ENCODE results near the gene TDRD12.
"Not testable (repeated sequence)": the region's sequence is repeated elsewhere in the genome, so short reads cannot be mapped to it uniquely, and the experiment has no call there.

TDRD12 gene

DNA sequence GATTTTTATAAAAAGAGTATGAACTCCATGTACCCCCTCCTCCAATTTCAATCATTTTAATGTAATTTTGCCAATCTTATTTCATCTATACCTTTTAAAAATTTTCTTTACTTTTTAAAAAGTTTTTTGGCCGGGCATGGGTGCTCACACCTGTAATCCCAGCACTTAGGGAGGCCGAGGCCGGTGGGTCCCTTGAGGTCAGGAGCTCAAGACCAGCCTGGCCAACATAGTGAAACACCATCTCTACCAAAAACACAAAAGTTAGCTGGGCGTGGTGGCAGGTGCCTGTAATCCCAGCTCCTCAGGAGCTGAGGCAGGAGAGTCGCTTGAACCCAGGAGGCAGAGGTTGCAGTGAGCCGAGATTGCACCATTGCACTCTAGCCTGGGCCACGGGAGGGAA is 113.8 kb downstream of the TDRD12 start:
- DNase-seq = not testable (repeated sequence)

- DNase-seq = no peak
These were observed 118.0 kb downstream of the TDRD12 start for GRCh38 chr19:32837531-32837930.

DNA sequence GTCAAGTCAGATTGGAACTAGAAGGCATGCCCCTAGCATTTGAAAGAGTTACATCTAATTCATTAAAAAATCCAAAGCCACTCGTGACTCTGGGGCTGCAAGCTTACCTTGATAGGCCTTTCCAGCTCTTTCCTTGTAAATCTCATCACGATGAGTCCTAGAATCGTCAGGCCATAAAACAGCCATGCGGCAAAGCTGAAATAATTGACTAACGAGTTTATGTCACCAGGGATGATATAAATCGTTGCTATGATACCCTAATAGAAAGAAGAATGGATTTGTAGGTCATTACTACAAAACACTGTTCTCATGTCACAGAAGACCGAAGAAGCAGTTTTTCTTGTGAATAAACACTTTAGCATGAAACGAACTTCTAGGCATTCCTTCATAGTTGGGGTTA is 122.5 kb downstream of the TDRD12 start:
- no peak for DNase-seq

- no peak for DNase-seq
These were observed 124.2 kb downstream of the TDRD12 start for GRCh38 chr19:32843716-32844245.

GRCh38 chr19:32848035-32848434 is 128.5 kb downstream of the TDRD12 start:
- not testable (repeated sequence) for DNase-seq

GRCh38 chr19:32852216-32852615 is 132.6 kb downstream of the TDRD12 start:
- no peak for DNase-seq

DNA sequence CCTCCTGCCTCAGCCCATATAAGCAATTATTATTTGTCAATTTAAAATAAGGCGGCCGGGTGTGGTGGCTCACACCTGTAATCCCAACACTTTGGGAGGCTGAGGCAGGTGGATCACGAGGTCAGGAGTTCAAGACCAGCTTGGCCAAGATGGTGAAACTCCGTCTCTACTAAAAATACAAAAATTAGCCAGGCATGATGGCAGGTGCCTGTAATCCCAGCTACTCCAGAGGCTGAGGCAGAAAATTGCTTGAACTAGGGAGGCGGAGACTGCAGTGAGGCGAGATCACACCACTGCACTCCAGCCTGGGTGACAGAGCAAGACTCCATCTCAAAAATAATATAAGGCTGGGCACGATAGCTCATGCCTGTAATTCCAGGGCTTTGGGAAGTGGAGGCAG is 137.3 kb downstream of the TDRD12 start:
- not testable (repeated sequence) for DNase-seq

DNA sequence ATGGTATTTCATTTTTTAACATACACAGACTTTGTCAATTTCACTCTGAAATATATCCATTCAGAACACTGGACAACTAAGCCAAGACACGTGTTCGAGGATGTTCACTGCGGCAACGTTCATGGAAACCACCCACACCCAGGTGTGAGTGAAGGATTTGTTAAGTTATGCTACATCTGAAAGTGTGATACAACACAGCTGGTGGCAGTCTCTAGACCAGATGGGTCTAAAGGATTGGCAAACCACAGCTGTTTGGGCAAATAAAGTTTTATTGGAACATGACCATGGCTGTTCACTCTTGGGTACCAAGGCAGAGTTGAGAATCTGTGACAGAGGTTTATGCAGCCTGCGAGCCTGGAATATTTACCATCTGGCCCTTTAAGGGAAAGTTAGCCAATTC is 138.0 kb downstream of the TDRD12 start:
- DNase-seq = no peak

GRCh38 chr19:32858155-32858554 is 138.6 kb downstream of the TDRD12 start:
- no peak for DNase-seq

DNA sequence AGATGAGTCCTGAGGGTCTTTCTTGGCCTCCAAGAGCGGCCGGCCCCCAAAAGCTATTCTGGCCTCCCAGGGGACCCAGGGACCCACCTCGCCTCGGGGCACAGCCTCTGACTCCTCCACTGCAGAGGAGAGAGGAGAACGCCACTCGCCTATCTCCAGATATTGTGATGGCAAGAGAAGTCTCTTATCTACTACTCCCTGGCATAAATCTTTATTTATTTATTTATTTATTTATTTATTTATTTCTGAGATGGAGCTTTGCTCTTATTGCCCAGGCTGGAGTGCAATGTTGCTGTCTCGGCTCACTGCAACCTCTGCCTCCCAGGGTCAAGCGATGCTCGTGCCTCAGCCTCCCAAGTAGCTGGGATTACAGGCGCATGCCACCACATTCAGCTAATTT is 139.0 kb downstream of the TDRD12 start:
- DNase-seq = no peak

- DNase-seq = no peak
These were observed 140.0 kb downstream of the TDRD12 start for GRCh38 chr19:32859591-32859990.

- DNase-seq = no peak
These were observed 142.0 kb downstream of the TDRD12 start for GRCh38 chr19:32861596-32861995.

GRCh38 chr19:32862173-32862572 is 142.6 kb downstream of the TDRD12 start:
- no peak for DNase-seq

GRCh38 chr19:32862741-32863140 is 143.2 kb downstream of the TDRD12 start:
- DNase-seq = no peak

DNA sequence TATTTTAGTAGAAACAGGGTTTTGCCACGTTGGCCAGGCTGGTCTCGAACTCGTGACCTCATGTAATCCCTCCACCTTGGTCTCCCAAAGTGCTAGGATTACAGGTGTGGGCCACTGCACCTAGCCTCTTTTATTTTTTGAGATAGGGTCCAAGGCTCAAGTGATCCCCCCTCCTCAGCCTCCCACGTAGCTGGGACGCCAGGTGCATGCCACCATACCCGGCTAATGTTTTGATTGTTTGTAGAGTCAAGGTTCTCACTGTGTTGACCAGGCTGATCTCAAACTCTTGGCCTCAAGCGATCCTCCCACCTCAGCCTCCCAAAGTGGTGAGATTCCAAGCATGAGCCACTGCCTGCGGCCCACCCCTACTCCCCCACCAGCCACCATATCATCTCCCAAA is 143.7 kb downstream of the TDRD12 start:
- DNase-seq = no peak

- DNase-seq = no peak
These were observed 144.3 kb downstream of the TDRD12 start for GRCh38 chr19:32863841-32864240.

DNA sequence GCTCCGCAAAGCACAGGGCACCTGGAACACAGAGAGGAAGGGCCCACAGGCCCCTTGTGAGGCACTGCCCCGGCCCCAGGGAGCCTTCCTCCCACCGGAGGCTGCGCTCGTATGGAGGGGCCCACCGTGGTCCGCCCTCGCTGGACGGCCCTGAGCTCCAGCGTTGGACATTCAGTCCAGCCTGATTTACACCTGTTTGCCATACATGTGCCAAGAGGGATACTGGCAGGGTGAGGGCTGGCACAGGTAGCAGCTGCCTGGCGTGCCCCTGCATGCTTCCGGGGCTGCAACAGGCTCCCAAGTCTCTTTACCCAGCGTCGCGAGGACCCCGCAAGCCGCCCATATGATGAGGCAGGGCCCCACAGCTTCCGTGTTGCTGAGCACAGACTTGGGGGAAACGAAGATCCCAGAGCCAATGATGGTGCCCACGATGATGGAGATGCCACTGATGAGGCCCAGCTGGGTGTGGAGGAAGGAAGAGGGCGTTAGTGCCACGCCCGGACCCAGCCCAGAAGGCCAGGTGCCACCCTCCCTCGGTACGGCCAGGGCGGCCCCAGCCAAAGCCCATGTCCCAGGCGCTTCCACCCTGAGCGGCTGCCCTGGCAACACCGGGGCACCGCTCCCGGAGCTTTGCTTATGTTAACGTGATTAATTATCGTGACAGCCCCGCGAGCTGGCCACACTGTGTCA is 144.9 kb downstream of the TDRD12 start:
- no peak for DNase-seq

GRCh38 chr19:32865326-32865725 is 145.8 kb downstream of the TDRD12 start:
- no peak for DNase-seq

GRCh38 chr19:32866061-32866460 is 146.5 kb downstream of the TDRD12 start:
- no peak for DNase-seq

GRCh38 chr19:32866564-32867265 is 147.1 kb downstream of the TDRD12 start:
- no peak for DNase-seq

- not testable (repeated sequence) for DNase-seq
These were observed 147.9 kb downstream of the TDRD12 start for GRCh38 chr19:32867436-32867835.

DNA sequence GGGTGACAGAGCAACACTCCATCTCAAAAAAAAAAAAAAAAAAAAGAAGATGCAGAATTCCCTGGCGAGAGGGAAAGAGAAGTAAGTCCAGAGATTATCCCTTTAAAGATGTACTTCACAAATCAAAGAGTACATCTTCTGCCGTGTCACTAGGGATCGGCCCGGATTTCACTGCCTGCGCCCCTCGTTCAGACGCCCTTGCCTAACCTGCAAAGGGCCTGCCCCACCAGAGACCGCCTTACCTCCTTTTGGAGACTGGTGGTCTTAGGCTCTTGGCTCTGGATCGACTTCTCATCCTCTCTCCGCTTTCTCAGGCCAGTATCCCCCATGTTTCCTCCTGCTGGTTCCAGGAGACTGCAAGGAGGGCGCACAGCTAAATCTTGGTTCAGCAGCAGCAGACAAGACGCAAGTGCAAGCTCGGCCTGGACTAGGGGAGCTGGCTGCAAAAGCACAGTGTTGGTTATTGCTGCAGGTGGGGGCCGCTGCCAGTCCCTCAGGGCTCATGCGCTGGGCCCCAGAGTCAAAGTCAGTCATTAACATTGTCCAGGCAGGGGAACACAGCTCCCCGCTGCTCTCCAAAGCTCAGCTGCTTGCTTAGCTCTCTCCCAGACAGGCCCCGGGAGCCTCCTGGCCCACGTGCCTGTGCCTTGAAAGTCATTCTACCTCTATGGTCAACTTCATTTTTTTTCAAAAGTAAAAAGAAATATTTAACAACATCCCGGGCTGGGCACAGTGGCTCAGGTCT is 148.8 kb downstream of the TDRD12 start:
- DNase-seq = no peak

GRCh38 chr19:32869369-32869965 is 149.9 kb downstream of the TDRD12 start, which contains the start of gene SLC7A9:
Gene SLC7A9, minus strand, starts transcription at chr19:32869767. Its CDS starts 1,233 bp downstream, at chr19:32868534.
- no peak for DNase-seq
